HG02852 (cell line): ENCODE results near the gene HIVEP2.
"Not testable (repeated sequence)": the region's sequence is repeated elsewhere in the genome, so short reads cannot be mapped to it uniquely, and the experiment has no call there.

ENCODE experiments used
- ATAC-seq: cut with Tn5 transposase; IDR thresholded peaks from one replicate; pipeline ENCODE4 v1.9.1; 2021; ENCODE audit warnings: mild to moderate bottlenecking, moderate library complexity; ENCODE audit not compliant: unreplicated experiment

Gene HIVEP2, protein sequence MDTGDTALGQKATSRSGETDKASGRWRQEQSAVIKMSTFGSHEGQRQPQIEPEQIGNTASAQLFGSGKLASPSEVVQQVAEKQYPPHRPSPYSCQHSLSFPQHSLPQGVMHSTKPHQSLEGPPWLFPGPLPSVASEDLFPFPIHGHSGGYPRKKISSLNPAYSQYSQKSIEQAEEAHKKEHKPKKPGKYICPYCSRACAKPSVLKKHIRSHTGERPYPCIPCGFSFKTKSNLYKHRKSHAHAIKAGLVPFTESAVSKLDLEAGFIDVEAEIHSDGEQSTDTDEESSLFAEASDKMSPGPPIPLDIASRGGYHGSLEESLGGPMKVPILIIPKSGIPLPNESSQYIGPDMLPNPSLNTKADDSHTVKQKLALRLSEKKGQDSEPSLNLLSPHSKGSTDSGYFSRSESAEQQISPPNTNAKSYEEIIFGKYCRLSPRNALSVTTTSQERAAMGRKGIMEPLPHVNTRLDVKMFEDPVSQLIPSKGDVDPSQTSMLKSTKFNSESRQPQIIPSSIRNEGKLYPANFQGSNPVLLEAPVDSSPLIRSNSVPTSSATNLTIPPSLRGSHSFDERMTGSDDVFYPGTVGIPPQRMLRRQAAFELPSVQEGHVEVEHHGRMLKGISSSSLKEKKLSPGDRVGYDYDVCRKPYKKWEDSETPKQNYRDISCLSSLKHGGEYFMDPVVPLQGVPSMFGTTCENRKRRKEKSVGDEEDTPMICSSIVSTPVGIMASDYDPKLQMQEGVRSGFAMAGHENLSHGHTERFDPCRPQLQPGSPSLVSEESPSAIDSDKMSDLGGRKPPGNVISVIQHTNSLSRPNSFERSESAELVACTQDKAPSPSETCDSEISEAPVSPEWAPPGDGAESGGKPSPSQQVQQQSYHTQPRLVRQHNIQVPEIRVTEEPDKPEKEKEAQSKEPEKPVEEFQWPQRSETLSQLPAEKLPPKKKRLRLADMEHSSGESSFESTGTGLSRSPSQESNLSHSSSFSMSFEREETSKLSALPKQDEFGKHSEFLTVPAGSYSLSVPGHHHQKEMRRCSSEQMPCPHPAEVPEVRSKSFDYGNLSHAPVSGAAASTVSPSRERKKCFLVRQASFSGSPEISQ (N-terminal part only)

DNA sequence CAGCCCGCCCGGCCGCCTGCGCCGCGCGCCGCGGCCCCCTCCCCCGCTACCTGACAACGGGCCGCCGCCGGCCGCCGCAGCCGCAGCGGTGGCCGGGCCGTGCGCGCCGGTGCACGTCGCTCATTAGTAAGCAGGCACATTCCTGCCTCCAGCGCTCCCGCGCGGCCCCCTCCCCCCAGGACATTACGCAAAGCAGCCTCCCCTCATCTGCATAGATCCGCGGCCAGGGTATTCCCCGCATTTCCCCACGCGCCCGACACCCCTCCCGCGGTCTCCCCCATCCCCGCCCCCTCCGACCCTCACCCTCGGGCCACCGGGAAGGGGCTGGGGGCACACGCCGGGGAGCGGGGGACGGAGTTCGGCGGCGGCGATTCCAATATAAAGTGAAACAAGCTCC lies at the start of gene HIVEP2:
HIVEP2 (minus strand) TSS at position 128 of the 397 bp plus-strand sequence. CDS start 170,438 bp downstream, outside the sequence.
- ATAC-seq: peak; percentile 27

- ATAC-seq: no peak
Observed at GRCh38 chr6:142993977-142994376, 49.0 kb upstream of the HIVEP2 start.

DNA sequence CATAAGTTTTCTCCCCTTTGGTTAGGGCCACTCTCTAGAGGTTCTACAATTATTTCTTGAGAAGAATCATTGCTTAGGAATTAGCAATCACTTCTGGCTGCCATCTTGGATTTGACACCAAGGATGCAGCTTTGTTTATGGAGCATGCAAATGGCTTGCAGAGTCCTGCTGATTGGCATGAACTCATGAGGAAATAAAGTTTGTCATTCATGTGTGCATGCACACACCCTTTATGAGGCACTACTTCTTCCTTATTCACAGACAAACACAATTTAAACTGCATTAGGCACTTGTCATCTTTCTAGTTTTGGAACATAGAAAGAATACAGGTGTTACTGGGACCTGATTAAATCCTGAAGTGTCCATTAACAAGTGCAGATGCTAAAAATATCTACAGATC lies 42.5 kb upstream of the HIVEP2 start:
- ATAC-seq: no peak

DNA sequence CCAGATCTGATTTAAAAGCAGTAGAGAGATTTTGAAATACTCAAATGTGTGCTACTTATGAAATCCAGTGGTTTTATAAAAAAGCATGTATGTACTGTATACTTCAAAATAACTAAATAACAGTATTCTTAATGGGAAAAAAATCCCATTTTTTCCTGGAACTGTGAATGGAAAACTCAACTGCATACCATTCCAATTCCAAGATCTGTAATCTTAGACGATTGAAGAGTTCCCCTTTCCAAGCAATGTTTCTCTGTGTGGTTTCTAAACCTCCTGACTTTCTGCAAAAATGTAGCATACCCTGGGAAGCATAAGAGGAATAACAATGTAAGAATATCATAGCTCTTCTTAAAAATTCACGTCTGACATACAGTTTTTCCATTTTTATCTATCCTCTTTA lies 40.3 kb upstream of the HIVEP2 start:
- no peak for ATAC-seq

GRCh38 chr6:142984386-142984785 lies 39.4 kb upstream of the HIVEP2 start:
- no peak for ATAC-seq

- no peak for ATAC-seq
Observed at GRCh38 chr6:142975365-142975764, 30.4 kb upstream of the HIVEP2 start.

GRCh38 chr6:142970941-142971340 lies 26.0 kb upstream of the HIVEP2 start:
- not testable (repeated sequence) for ATAC-seq

GRCh38 chr6:142968601-142969000 lies 23.6 kb upstream of the HIVEP2 start:
- ATAC-seq: no peak

GRCh38 chr6:142966294-142966693 lies 21.3 kb upstream of the HIVEP2 start:
- no peak for ATAC-seq

- ATAC-seq: no peak
Observed at GRCh38 chr6:142965164-142965563, 20.2 kb upstream of the HIVEP2 start.

DNA sequence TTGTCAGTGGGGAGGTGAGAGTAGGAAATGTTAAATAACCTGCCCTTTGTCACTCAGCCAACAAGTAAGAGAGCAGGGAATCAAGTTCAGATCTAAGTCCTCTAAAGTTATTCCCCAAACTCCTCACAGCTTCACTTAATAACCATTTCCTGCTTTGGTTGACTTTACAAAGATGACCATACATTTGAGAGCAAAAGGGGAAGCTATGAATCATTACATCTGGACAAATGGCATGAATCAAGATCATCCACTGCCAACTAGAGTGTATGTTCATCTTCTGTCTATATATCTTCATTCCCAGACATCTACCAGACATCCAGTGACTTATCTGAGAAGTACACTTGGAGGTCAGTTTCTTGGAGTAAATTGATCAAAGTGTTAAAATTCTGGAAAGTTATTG lies 15.1 kb upstream of the HIVEP2 start:
- no peak for ATAC-seq

GRCh38 chr6:142958343-142958742 lies 13.4 kb upstream of the HIVEP2 start:
- ATAC-seq: no peak

DNA sequence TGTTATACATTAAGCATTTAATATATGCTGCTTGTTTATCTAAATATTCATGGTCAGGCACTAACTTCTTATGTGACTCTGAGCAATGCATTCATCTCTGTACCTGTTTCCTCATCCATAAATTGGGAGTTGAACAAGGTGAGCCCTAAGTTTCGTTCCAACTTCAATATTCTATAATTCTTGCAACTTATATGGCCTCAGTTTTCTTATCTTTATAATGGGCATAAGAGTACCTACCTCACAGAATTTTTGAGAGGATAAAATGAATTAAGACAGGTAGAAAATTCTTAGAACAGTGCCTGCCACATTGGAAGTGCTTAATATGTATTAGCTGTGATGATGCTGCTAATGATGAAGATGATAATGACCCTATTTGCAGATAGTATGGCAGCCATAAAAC lies 11.8 kb upstream of the HIVEP2 start:
- ATAC-seq: no peak

DNA sequence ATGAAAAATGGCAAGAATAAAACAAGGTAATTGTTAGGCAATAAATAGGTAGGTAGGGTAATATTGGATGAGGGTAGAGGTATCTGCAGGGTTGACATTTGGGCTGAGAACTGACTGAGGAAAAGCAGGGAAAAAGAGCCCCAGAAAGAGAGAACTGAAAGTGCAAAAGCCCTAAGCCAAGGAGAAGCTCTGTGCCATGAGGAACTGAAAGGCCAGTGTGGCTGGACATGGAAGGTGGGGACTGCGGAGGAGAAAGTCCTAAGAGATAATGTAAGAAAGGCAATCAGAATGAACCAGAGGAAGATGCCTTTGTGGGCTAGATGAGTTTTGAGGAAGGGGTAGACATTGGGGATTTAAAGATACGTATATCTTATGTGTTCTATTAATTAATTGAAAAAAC lies 9.9 kb upstream of the HIVEP2 start:
- ATAC-seq: no peak

DNA sequence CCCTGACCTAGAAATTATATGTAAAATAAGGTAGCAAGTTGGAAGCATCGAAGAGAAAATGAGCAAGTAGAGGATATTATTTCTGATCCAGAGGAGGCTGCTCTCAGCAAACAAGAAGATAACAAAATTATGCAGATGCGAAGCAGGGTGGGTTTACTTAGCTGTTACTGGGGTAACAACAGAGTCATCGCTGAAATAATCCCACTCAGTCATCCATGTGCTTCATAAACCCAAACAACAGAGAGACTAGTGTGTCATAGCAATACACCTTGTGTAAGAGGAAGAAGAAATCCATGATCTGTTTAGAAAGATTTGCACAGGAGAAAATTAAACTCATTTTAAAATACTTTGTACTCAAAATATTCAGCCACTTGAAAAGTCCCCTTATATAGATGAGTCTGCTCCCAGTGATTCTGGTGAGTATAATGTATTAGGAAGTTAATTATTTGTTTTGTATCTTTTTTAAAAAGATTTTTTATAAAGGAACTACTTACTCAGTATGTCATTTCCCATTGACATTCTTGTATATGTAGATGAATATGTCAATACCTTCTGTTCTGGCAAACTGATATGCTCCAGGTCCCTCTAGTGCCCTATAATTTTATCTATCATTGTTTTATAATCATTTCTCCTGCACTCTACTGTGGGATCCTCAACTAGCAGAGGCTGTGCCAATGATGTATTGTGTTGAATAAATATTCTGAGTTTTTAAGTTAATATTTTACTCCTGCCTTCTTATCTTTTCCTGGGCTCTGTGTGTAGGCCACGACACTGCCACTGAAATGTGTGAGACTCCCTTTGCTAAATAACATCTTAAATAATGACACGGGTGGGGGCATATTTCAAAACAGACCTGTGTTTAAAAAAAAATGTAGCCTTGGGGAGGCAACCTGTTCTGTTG lies 8.6 kb upstream of the HIVEP2 start:
- ATAC-seq: no peak

DNA sequence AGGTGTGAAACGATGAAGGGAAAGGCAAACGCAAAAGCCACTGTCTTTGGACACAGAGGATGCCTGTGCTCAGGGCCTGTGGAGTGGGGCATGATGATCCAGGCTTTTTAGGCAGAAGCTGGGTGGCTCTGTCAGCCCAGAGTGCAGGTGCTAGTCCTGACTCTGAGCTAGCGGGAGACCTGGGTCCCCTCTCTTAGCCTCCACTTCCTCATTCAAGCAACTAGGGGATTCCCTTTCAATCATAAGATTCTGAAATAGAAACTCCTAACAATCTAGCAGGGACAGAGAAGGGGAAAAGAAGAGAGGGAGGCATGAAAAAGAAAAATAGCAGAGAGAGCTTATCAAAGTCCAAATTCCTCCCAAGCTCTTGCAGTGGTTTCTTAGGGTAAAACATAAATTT lies 7.6 kb upstream of the HIVEP2 start:
- peak; percentile 74 for ATAC-seq

GRCh38 chr6:142950291-142950690 lies 5.3 kb upstream of the HIVEP2 start:
- ATAC-seq: no peak

DNA sequence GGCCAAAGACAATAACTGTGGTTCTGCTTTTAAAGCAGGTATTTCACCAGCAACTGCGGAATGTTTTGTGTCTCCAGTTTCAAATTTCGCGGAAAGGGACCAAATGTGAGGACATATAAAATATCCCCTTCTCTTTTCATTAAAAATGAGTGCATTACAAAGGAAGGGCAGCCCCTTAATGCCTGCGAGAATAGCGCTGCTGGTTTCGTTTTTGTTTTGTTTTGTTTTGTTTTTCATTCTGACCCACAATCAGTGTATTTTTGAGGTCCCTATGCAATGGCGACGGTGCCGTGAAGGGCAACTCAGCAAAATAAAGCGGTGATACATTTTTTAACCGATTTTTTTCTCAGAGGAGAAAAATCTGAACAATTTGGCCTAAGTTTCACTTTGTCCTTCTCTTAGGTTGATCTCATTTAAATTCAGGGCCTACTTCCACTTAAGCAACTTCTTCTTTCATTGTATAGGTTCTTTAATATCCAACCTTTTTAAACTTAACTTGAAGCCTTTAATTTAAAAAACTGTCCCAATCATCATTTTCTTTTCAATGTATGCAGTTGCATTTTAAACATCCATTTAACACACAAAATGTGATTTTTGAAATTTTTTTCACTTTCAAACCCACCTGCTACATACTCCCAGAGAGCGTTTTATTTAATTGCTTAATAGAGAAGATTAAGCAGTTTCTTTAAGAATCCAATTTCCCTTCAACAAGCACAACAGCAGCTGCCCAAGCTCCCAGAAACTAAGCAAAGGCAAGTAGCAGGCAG lies 2.9 kb upstream of the HIVEP2 start:
- peak; percentile 30 for ATAC-seq

- peak; percentile 53 for ATAC-seq
Observed at GRCh38 chr6:142946924-142947713, 2.1 kb upstream of the HIVEP2 start.
